GM18502 (cell line): Measurements from ENCODE around the gene HSD17B11.
"Not testable (repeated sequence)": the region's sequence is repeated elsewhere in the genome, so short reads cannot be mapped to it uniquely, and the experiment has no call there.

Experiments
- ATAC-seq: cut with Tn5 transposase; IDR thresholded peaks from one replicate; pipeline ENCODE4 v1.9.1; 2021; ENCODE audit warnings: mild to moderate bottlenecking; ENCODE audit not compliant: unreplicated experiment, poor library complexity

The HSD17B11 gene

GRCh38 chr4:87406902-87407301, 15.9 kb upstream of the HSD17B11 start:
- not testable (repeated sequence) for ATAC-seq

- ATAC-seq = peak; percentile 69
These were observed 15.5 kb upstream of the HSD17B11 start for GRCh38 chr4:87406462-87406861.

GRCh38 chr4:87405211-87405820, 14.3 kb upstream of the HSD17B11 start:
- no peak for ATAC-seq

- not testable (repeated sequence) for ATAC-seq
These were observed 12.7 kb upstream of the HSD17B11 start for GRCh38 chr4:87403732-87404131.

GRCh38 chr4:87399954-87400353, 9.0 kb upstream of the HSD17B11 start:
- no peak for ATAC-seq

GRCh38 chr4:87399148-87399547, 8.2 kb upstream of the HSD17B11 start:
- no peak for ATAC-seq

- ATAC-seq = not testable (repeated sequence)
These were observed 4.9 kb upstream of the HSD17B11 start for GRCh38 chr4:87395851-87396250.

- ATAC-seq = not testable (repeated sequence)
These were observed 4.1 kb upstream of the HSD17B11 start for GRCh38 chr4:87395073-87395472.

- no peak for ATAC-seq
These were observed 1.2 kb upstream of the HSD17B11 start for GRCh38 chr4:87392183-87392582.

GRCh38 chr4:87391576-87392054, 627 bp upstream of the HSD17B11 start:
- ATAC-seq = peak; percentile 13

- peak; percentile 4 for ATAC-seq
These were observed 467 bp downstream of the HSD17B11 start for GRCh38 chr4:87390551-87390890.

GRCh38 chr4:87390055-87390454, 933 bp downstream of the HSD17B11 start:
- ATAC-seq = not testable (repeated sequence)

GRCh38 chr4:87388901-87389300, 2.1 kb downstream of the HSD17B11 start:
- no peak for ATAC-seq

GRCh38 chr4:87387237-87387636, 3.8 kb downstream of the HSD17B11 start:
- no peak for ATAC-seq

GRCh38 chr4:87384466-87385132, 6.4 kb downstream of the HSD17B11 start:
- not testable (repeated sequence) for ATAC-seq

GRCh38 chr4:87382931-87383330, 8.1 kb downstream of the HSD17B11 start:
- ATAC-seq = no peak

GRCh38 chr4:87382116-87382515, 8.9 kb downstream of the HSD17B11 start:
- no peak for ATAC-seq

- ATAC-seq = no peak
These were observed 13.2 kb downstream of the HSD17B11 start for GRCh38 chr4:87377816-87378215.

GRCh38 chr4:87375719-87376291, 15.2 kb downstream of the HSD17B11 start:
- ATAC-seq = peak; percentile 60

- ATAC-seq = no peak
These were observed 20.9 kb downstream of the HSD17B11 start for GRCh38 chr4:87370068-87370467.

- ATAC-seq = no peak
These were observed 24.3 kb downstream of the HSD17B11 start for GRCh38 chr4:87366521-87367162.
